ENCODE measurements around the gene GPR108.
A peak's percentile ranks its signal among the peaks of the same experiment; 100 is the strongest.

GPR108 gene

GRCh38 chr19:6721138-6721474, 16.3 kb downstream of the GPR108 start:
- DNase-seq = no peak
- H3K4me1 ChIP-seq (ENCODE audit: control insufficient read depth, insufficient read depth, low read length, poor library complexity, severe bottlenecking) = no peaks in the 10 kb centered on the region
- no peaks in the 10 kb centered on the region for H3K36me3 ChIP-seq (ENCODE audit: control insufficient read depth, insufficient read depth, low read length)
- H3K27me3 ChIP-seq (replicated peaks; ENCODE audit: control insufficient read depth, insufficient read depth, low read length, poor library complexity, severe bottlenecking) = no peaks in the 10 kb centered on the region
- H3K4me3 ChIP-seq (ENCODE audit: insufficient read depth, low read depth, low read length, poor library complexity, severe bottlenecking) = no peak overlapping the region
- no peaks in the 10 kb centered on the region for H3K9me3 ChIP-seq (ENCODE audit: control insufficient read depth, low read length)
- no peak overlapping the region for H3K27ac ChIP-seq (ENCODE audit: insufficient read depth, low read length, poor library complexity, severe bottlenecking)

- Histone ChIP-seq H3K27ac (ENCODE audit: insufficient read depth, low read length, poor library complexity, severe bottlenecking) (no peak within 1 kb of the TSS), H3K9me3 (ENCODE audit: control insufficient read depth, low read length) (no peaks in the 10 kb centered on the region), H3K36me3 (ENCODE audit: control insufficient read depth, insufficient read depth, low read length) (no peaks in the 10 kb centered on the region), H3K27me3 (replicated peaks; ENCODE audit: control insufficient read depth, insufficient read depth, low read length, poor library complexity, severe bottlenecking) (no peaks in the 10 kb centered on the region), H3K4me3 (ENCODE audit: insufficient read depth, low read depth, low read length, poor library complexity, severe bottlenecking) (no peak within 1 kb of the TSS), H3K4me1 (ENCODE audit: control insufficient read depth, insufficient read depth, low read length, poor library complexity, severe bottlenecking) (no peaks in the 10 kb centered on the region)
- DNase-seq = no peak
These were observed 16.8 kb downstream of the GPR108 start, which contains the start of gene C3 for GRCh38 chr19:6720369-6721137. TSS of gene C3 (minus strand) at chr19:6720650. CDS start at chr19:6720589, 61 bp downstream.

GRCh38 chr19:6719992-6720368, 17.4 kb downstream of the GPR108 start:
- Histone ChIP-seq H3K4me1 (ENCODE audit: control insufficient read depth, insufficient read depth, low read length, poor library complexity, severe bottlenecking) (no peaks in the 10 kb centered on the region), H3K36me3 (ENCODE audit: control insufficient read depth, insufficient read depth, low read length) (no peaks in the 10 kb centered on the region), H3K27ac (ENCODE audit: insufficient read depth, low read length, poor library complexity, severe bottlenecking) (no peak overlapping the region), H3K4me3 (ENCODE audit: insufficient read depth, low read depth, low read length, poor library complexity, severe bottlenecking) (no peak overlapping the region), H3K9me3 (ENCODE audit: control insufficient read depth, low read length) (no peaks in the 10 kb centered on the region), H3K27me3 (replicated peaks; ENCODE audit: control insufficient read depth, insufficient read depth, low read length, poor library complexity, severe bottlenecking) (no peaks in the 10 kb centered on the region)
- DNase-seq = no peak

GRCh38 chr19:6719540-6719861, 17.9 kb downstream of the GPR108 start:
- no peaks in the 10 kb centered on the region for H3K27me3 ChIP-seq (replicated peaks; ENCODE audit: control insufficient read depth, insufficient read depth, low read length, poor library complexity, severe bottlenecking)
- no peak overlapping the region for H3K4me3 ChIP-seq (ENCODE audit: insufficient read depth, low read depth, low read length, poor library complexity, severe bottlenecking)
- H3K27ac ChIP-seq (ENCODE audit: insufficient read depth, low read length, poor library complexity, severe bottlenecking) = no peak overlapping the region
- no peaks in the 10 kb centered on the region for H3K9me3 ChIP-seq (ENCODE audit: control insufficient read depth, low read length)
- no peaks in the 10 kb centered on the region for H3K4me1 ChIP-seq (ENCODE audit: control insufficient read depth, insufficient read depth, low read length, poor library complexity, severe bottlenecking)
- no peaks in the 10 kb centered on the region for H3K36me3 ChIP-seq (ENCODE audit: control insufficient read depth, insufficient read depth, low read length)
- DNase-seq = no peak

- Histone ChIP-seq H3K4me1 (ENCODE audit: control insufficient read depth, insufficient read depth, low read length, poor library complexity, severe bottlenecking) (no peaks in the 10 kb centered on the region), H3K9me3 (ENCODE audit: control insufficient read depth, low read length) (no peaks in the 10 kb centered on the region), H3K27me3 (replicated peaks; ENCODE audit: control insufficient read depth, insufficient read depth, low read length, poor library complexity, severe bottlenecking) (no peaks in the 10 kb centered on the region), H3K4me3 (ENCODE audit: insufficient read depth, low read depth, low read length, poor library complexity, severe bottlenecking) (no peak overlapping the region), H3K36me3 (ENCODE audit: control insufficient read depth, insufficient read depth, low read length) (no peaks in the 10 kb centered on the region), H3K27ac (ENCODE audit: insufficient read depth, low read length, poor library complexity, severe bottlenecking) (no peak overlapping the region)
- DNase-seq = peak in 2 of 3 donors; percentile 22 to 23
These were observed 18.4 kb downstream of the GPR108 start for GRCh38 chr19:6718741-6719539.

GRCh38 chr19:6718111-6718740, 19.2 kb downstream of the GPR108 start:
- no peaks in the 10 kb centered on the region for H3K36me3 ChIP-seq (ENCODE audit: control insufficient read depth, insufficient read depth, low read length)
- no peak overlapping the region for H3K4me3 ChIP-seq (ENCODE audit: insufficient read depth, low read depth, low read length, poor library complexity, severe bottlenecking)
- H3K27ac ChIP-seq (ENCODE audit: insufficient read depth, low read length, poor library complexity, severe bottlenecking) = no peak overlapping the region
- no peaks in the 10 kb centered on the region for H3K4me1 ChIP-seq (ENCODE audit: control insufficient read depth, insufficient read depth, low read length, poor library complexity, severe bottlenecking)
- DNase-seq = no peak
- no peaks in the 10 kb centered on the region for H3K9me3 ChIP-seq (ENCODE audit: control insufficient read depth, low read length)
- no peaks in the 10 kb centered on the region for H3K27me3 ChIP-seq (replicated peaks; ENCODE audit: control insufficient read depth, insufficient read depth, low read length, poor library complexity, severe bottlenecking)

- Histone ChIP-seq H3K4me1 (ENCODE audit: control insufficient read depth, insufficient read depth, low read length, poor library complexity, severe bottlenecking) (no peaks in the 10 kb centered on the region), H3K36me3 (ENCODE audit: control insufficient read depth, insufficient read depth, low read length) (no peaks in the 10 kb centered on the region), H3K9me3 (ENCODE audit: control insufficient read depth, low read length) (no peaks in the 10 kb centered on the region), H3K4me3 (ENCODE audit: insufficient read depth, low read depth, low read length, poor library complexity, severe bottlenecking) (no peak overlapping the region), H3K27ac (ENCODE audit: insufficient read depth, low read length, poor library complexity, severe bottlenecking) (no peak overlapping the region), H3K27me3 (replicated peaks; ENCODE audit: control insufficient read depth, insufficient read depth, low read length, poor library complexity, severe bottlenecking) (no peaks in the 10 kb centered on the region)
- no peak for DNase-seq
These were observed 19.9 kb downstream of the GPR108 start for GRCh38 chr19:6717441-6717971.

- DNase-seq = no peak
These were observed 20.3 kb downstream of the GPR108 start for GRCh38 chr19:6717036-6717435.

GRCh38 chr19:6716610-6716970, 20.8 kb downstream of the GPR108 start:
- Histone ChIP-seq H3K27me3 (replicated peaks; ENCODE audit: control insufficient read depth, insufficient read depth, low read length, poor library complexity, severe bottlenecking) (no peaks in the 10 kb centered on the region), H3K4me3 (ENCODE audit: insufficient read depth, low read depth, low read length, poor library complexity, severe bottlenecking) (no peak overlapping the region), H3K36me3 (ENCODE audit: control insufficient read depth, insufficient read depth, low read length) (no peaks in the 10 kb centered on the region), H3K4me1 (ENCODE audit: control insufficient read depth, insufficient read depth, low read length, poor library complexity, severe bottlenecking) (no peaks in the 10 kb centered on the region), H3K27ac (ENCODE audit: insufficient read depth, low read length, poor library complexity, severe bottlenecking) (no peak overlapping the region), H3K9me3 (ENCODE audit: control insufficient read depth, low read length) (no peaks in the 10 kb centered on the region)
- no peak for DNase-seq

More at GRCh38 chr19:6717036-6717435, 20.3 kb downstream of the GPR108 start:
- Histone ChIP-seq H3K4me3 (ENCODE audit: insufficient read depth, low read depth, low read length, poor library complexity, severe bottlenecking) (no peak overlapping the region), H3K27ac (ENCODE audit: insufficient read depth, low read length, poor library complexity, severe bottlenecking) (no peak overlapping the region), H3K4me1 (ENCODE audit: control insufficient read depth, insufficient read depth, low read length, poor library complexity, severe bottlenecking) (no peaks in the 10 kb centered on the region), H3K9me3 (ENCODE audit: control insufficient read depth, low read length) (no peaks in the 10 kb centered on the region), H3K27me3 (replicated peaks; ENCODE audit: control insufficient read depth, insufficient read depth, low read length, poor library complexity, severe bottlenecking) (no peaks in the 10 kb centered on the region), H3K36me3 (ENCODE audit: control insufficient read depth, insufficient read depth, low read length) (no peaks in the 10 kb centered on the region)

Data from effector memory CD4-positive, alpha-beta T cell (primary cell).